Limb (tissue), 2 donors: ENCODE measurements around the gene SLC50A1.
"Not testable (repeated sequence)": the region's sequence is repeated elsewhere in the genome, so short reads cannot be mapped to it uniquely, and the experiment has no call there.

Experiments used
- DNase-seq, 2 donors: peaks; one replicate each; pipeline ENCODE4 v3.0.0-alpha.2; 2016; ENCODE audit errors: extremely low spot score in 2 of 2

Gene SLC50A1

GRCh38 chr1:155134322-155134721 lies 1.3 kb upstream of the SLC50A1 start:
- DNase-seq, result no peak

- DNase-seq, result peak; percentile 72 to 83
Measured at GRCh38 chr1:155134880-155135414, 705 bp upstream of the SLC50A1 start.

GRCh38 chr1:155136748-155137147 lies 1.1 kb downstream of the SLC50A1 start:
- no peak for DNase-seq

GRCh38 chr1:155137154-155137949 lies 1.7 kb downstream of the SLC50A1 start:
- DNase-seq, result no peak

GRCh38 chr1:155139895-155140629 lies 4.4 kb downstream of the SLC50A1 start, which contains the start of gene DPM3:
Gene DPM3 (minus strand): TSS chr1:155140531. CDS start chr1:155140240, 291 bp downstream.
- DNase-seq, result peak; percentile 81 to 93

GRCh38 chr1:155140630-155140953 lies 4.9 kb downstream of the SLC50A1 start:
- DNase-seq, result no peak

- DNase-seq, result no peak
Measured at GRCh38 chr1:155141749-155142148, 6.1 kb downstream of the SLC50A1 start.

GRCh38 chr1:155145491-155145890 lies 9.8 kb downstream of the SLC50A1 start:
- no peak for DNase-seq

GRCh38 chr1:155155996-155156643 lies 20.5 kb downstream of the SLC50A1 start:
- DNase-seq, result not testable (repeated sequence)

- no peak for DNase-seq
Measured at GRCh38 chr1:155158991-155159390, 23.3 kb downstream of the SLC50A1 start.

GRCh38 chr1:155160128-155160527 lies 24.5 kb downstream of the SLC50A1 start:
- DNase-seq, result no peak

- DNase-seq, result not testable (repeated sequence)
Measured at GRCh38 chr1:155162631-155163030, 27.0 kb downstream of the SLC50A1 start.

- not testable (repeated sequence) for DNase-seq
Measured at GRCh38 chr1:155163785-155164184, 28.1 kb downstream of the SLC50A1 start.

GRCh38 chr1:155164625-155165024 lies 29.0 kb downstream of the SLC50A1 start:
- not testable (repeated sequence) for DNase-seq

- no peak for DNase-seq
Measured at GRCh38 chr1:155166051-155166470, 30.4 kb downstream of the SLC50A1 start.

GRCh38 chr1:155166471-155167165 lies 31.0 kb downstream of the SLC50A1 start:
- peak; percentile 21 to 72 for DNase-seq

GRCh38 chr1:155167166-155168104 lies 31.8 kb downstream of the SLC50A1 start:
- DNase-seq, result peak; percentile 85 to 87

- not testable (repeated sequence) for DNase-seq
Measured at GRCh38 chr1:155168105-155168445, 32.4 kb downstream of the SLC50A1 start.

- DNase-seq, result no peak
Measured at GRCh38 chr1:155168456-155169210, 33.0 kb downstream of the SLC50A1 start.
